Measurements from ENCODE around the gene SDCBP2. TPM values are rescaled to one million over a fixed set of nuclear protein-coding genes. Genes with fewer than 3 reads are reported as not detected.

The SDCBP2 gene
- total and polyA plus RNA-seq, 2 of the 4 experiments (the other 2 are of a cell fraction), result 0.54 to 1.3 TPM

GRCh38 chr20:1336699-1337367 is 7.9 kb upstream of the SDCBP2 start (continued):
- no peak for TF ChIP-seq CTCF (conservative IDR thresholded peaks at IDR 0.05; ENCODE audit: low read depth, low read length)

DNA sequence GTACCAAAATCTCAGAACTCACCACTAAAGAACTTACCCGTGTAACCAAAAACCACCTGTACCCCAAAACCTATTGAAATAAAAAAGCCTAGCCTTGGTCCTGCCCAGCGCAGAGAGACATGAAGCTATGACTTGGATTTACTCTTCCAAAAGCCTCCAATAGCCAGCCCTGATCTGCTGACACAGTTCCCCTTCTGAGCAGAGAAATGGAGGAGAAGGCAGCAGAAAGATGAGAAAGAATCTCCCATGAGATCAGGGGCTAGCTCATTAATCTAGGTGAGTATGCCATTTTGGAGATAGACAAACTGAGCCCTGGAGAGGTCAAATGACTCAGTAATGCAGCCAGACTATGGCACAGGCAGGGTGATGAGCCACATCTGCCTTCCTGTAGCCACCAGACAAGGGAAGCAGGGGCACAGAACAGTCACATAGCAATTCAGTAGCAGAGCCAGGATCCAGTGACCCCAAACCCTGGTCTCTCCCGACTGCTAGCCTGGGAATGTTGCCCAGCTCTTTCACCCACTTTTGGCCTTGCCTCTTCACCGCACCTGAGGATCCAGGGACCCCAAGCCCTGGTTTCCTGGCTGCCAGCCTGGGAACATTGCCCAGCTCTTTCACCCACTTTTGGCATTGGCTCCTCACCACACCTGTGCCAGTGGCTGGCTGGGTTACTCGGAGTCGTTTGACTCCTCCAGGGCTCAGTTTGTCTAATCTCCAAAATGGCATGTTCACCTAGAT is 7.2 kb upstream of the SDCBP2 start:
- H2AK9ac ChIP-seq (replicated peaks; ENCODE audit: low read depth, low read length, poor library complexity), result no peak overlapping the region
- no peak overlapping the region for H2AFZ ChIP-seq (replicated peaks; ENCODE audit: low read length, poor library complexity)
- no peak overlapping the region for H3K4me2 ChIP-seq (ENCODE audit: low read depth, low read length)
- no peak overlapping the region for H3K4me3 ChIP-seq (ENCODE audit: insufficient read depth, low read depth, low read length)
- dilution Hi-C loops (cut with HindIII; ENCODE audit: low sequenced_read_pairs, unreplicated experiment), result no loop called here
- H3K18ac ChIP-seq (ENCODE audit: low read depth, low read length), result no peak overlapping the region
- BruUV-seq (replicated peaks), result no TSS peak
- 33% methylated on average over 1 of the region's 6 CpGs; no CpG with 5 or more reads in 1 of the 2 experiments for WGBS, 2 experiments (ENCODE audit: extremely low coverage in 2 of 2, insufficient read length in 1 of 2)
- ATAC-seq (ENCODE audit: low read depth) (no peak), DNase-seq (no peak)
- peaks cover 8% of the 10 kb centered on the region for H4K20me1 ChIP-seq (ENCODE audit: insufficient read depth, low read length)
- no peak overlapping the region for H3K4ac ChIP-seq (ENCODE audit: low read depth, low read length)
- no peak overlapping the region for H3K23ac ChIP-seq (ENCODE audit: low read depth, low read length)
- no peak overlapping the region for H2BK20ac ChIP-seq (ENCODE audit: low read depth, low read length)
- ChIA-PET POLR2A (ENCODE audit: unreplicated experiment) (interaction anchor here (0.6 kb wide), 2 partner anchors 9 to 47 kb away, joined by 3 to 5 read pairs; no protein-coding TSS in a partner anchor), CTCF (no interaction called here)
- in situ Hi-C loops (cut with MboI; ENCODE audit: low sequenced_read_pairs), result loop anchor here (25.0 kb wide), 1 partner anchor 501 kb away; no protein-coding TSS in a partner anchor
- no peak overlapping the region for H4K5ac ChIP-seq (ENCODE audit: low read depth, low read length)
- peaks cover 9% of the 10 kb centered on the region; the same call in 1 of the 2 replicates for H3K36me3 ChIP-seq (ENCODE audit: control insufficient read depth, insufficient read depth, low read length)
- no peaks in the 10 kb centered on the region for H3K9me3 ChIP-seq (ENCODE audit: control insufficient read depth, insufficient read depth, low read length)
- H3K9me1 ChIP-seq (ENCODE audit: insufficient read depth, low read length), result peaks cover 28% of the 10 kb centered on the region
- intact Hi-C loops (cut with micrococcal nuclease), result no loop called here
- peaks cover 9% of the 10 kb centered on the region for H3K4me1 ChIP-seq (ENCODE audit: control insufficient read depth, insufficient read depth, low read length)
- H3K56ac ChIP-seq (ENCODE audit: extremely low read depth, insufficient read depth, low read length), result no peak overlapping the region
- H3K27ac ChIP-seq (ENCODE audit: insufficient read depth, low read length), result no peak overlapping the region
- no peak overlapping the region for H2BK120ac ChIP-seq (ENCODE audit: low read depth, low read length)
- no peaks in the 10 kb centered on the region for H3K27me3 ChIP-seq (ENCODE audit: control insufficient read depth, insufficient read depth, low read length)
- H3K14ac ChIP-seq (replicated peaks; ENCODE audit: low read depth, low read length), result no peak overlapping the region; the same call in 1 of the 2 replicates
- peak overlapping the region; percentile 23; the same call in 1 of the 2 replicates for H2AK5ac ChIP-seq (ENCODE audit: low read depth, low read length)
- no peak overlapping the region for H2BK5ac ChIP-seq (ENCODE audit: low read depth, low read length, poor library complexity, severe bottlenecking)
- H2BK15ac ChIP-seq (ENCODE audit: low read depth, low read length), result no peak overlapping the region
- H4K91ac ChIP-seq (ENCODE audit: insufficient read depth, low read depth, low read length), result no peak overlapping the region
- H4K8ac ChIP-seq (ENCODE audit: low read depth in 2 of 2, low read length in 2 of 2), result no peak overlapping the region
- no peak overlapping the region for H3K9ac ChIP-seq (ENCODE audit: low read depth, low read length)
- peaks cover 32 to 73% of the 10 kb centered on the region in 2 experiments for H3K79me1 ChIP-seq (ENCODE audit: low read depth in 1 of 2, low read length in 2 of 2)
- TF ChIP-seq BHLHE40 (IDR thresholded peaks at IDR 0.05; ENCODE audit: low read depth, low read length) (no peak), CEBPB (IDR thresholded peaks at IDR 0.05; ENCODE audit: low read depth, low read length) (no peak), POLR2A (IDR thresholded peaks at IDR 0.05; ENCODE audit: low read depth, low read length) (no peak), MXI1 (IDR thresholded peaks at IDR 0.05; ENCODE audit: borderline replicate concordance, low read depth, low read length) (no peak), CTCF (conservative IDR thresholded peaks at IDR 0.05; ENCODE audit: low read depth, low read length) (no peak), FOS (IDR thresholded peaks at IDR 0.05; ENCODE audit: low read depth, low read length) (no peak), RCOR1 (IDR thresholded peaks at IDR 0.05; ENCODE audit: insufficient replicate concordance, low read length) (no peak), RAD21 (IDR thresholded peaks at IDR 0.05; ENCODE audit: low read length) (no peak)
- TF ChIP-seq, protein P1, sequence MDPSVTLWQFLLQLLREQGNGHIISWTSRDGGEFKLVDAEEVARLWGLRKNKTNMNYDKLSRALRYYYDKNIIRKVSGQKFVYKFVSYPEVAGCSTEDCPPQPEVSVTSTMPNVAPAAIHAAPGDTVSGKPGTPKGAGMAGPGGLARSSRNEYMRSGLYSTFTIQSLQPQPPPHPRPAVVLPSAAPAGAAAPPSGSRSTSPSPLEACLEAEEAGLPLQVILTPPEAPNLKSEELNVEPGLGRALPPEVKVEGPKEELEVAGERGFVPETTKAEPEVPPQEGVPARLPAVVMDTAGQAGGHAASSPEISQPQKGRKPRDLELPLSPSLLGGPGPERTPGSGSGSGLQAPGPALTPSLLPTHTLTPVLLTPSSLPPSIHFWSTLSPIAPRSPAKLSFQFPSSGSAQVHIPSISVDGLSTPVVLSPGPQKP (IDR thresholded peaks at IDR 0.05; ENCODE audit: borderline replicate concordance, low read depth, low read length), result no peak

All from IMR-90 (cell line).